H1 (cell line): ENCODE measurements around the gene PABPN1. TPM values are rescaled to one million over a fixed set of nuclear protein-coding genes. Genes with fewer than 3 reads are reported as not detected.

Experiments used
- CBX8 ChIP-seq: fragments of 300-800, 300-1000 bp; sonication (generic); IDR thresholded peaks from 2 replicates; pipeline ENCODE4 v1.7.1; 2016; ENCODE audit warnings: low read depth, low read length, borderline replicate concordance
- CHD1 ChIP-seq: IDR thresholded peaks from 2 replicates; pipeline ENCODE4 v1.6.1; 2012; ENCODE audit warnings: low read depth, low read length, improper control_type of control experiment
- CTBP2 ChIP-seq: IDR thresholded peaks from 2 replicates; pipeline ENCODE4 v1.7.0; 2011; ENCODE audit warnings: borderline replicate concordance, mild to moderate bottlenecking, moderate library complexity, mixed read lengths, low read length; ENCODE audit not compliant: insufficient read depth, insufficient read length
- KDM4A ChIP-seq: IDR thresholded peaks from one replicate; pipeline ENCODE4 v1.7.1; 2012; ENCODE audit warnings: low read depth, mild to moderate bottlenecking, moderate library complexity, low read length, inconsistent platforms; ENCODE audit not compliant: severe bottlenecking
- POLR2AphosphoS5 ChIP-seq: IDR thresholded peaks from 2 replicates; pipeline ENCODE4 v1.6.1; 2011; ENCODE audit warnings: low read depth, low read length
- polyA plus RNA-seq, 7 experiments: library from polyadenylated mRNA; depleted of rRNA in 3 of 7; stranded (reverse) in 5 of 7; unstranded in 2 of 7; fragments of >200 nt in 5 of 7; fragments of 200-250 nt in 2 of 7; gene quantifications; 1 replicate in 5 of 7; 2 replicates in 1 of 7; 4 replicates in 1 of 7; pipeline versions ENCODE4 v1.2.1 to v1.2.3, GENCODE V29; 2011 to 2013; ENCODE audit warnings: missing spikeins in 2 of 7, mixed read lengths in 2 of 7
- total RNA-seq: library from RNA; stranded (reverse); fragmentation: NEBNext Ultra II Directional; extraction: Animal tissue kit (Norgen Biotek cat#: 25700); gene quantifications from 2 replicates; pipeline ENCODE4 v1.2.1, GENCODE V29; 2021

The PABPN1 gene
- total and polyA plus RNA-seq, 2 of the 8 experiments (the other 6 are each of a cell fraction or from before 2014, with no cell fraction given), result 300 to 331 TPM

- TF ChIP-seq CTBP2, result no peak
- no peak for TF ChIP-seq KDM4A
- TF ChIP-seq CHD1, result no peak
- no peak for TF ChIP-seq CBX8
- no peak for TF ChIP-seq POLR2AphosphoS5
Measured at GRCh38 chr14:23372509-23372908, 51.3 kb downstream of the PABPN1 start, which contains the start of gene IL25 (continued).
